Neuron (in vitro differentiated cells): Measurements from ENCODE around the gene MIEN1.
"Not testable (repeated sequence)": the region's sequence is repeated elsewhere in the genome, so short reads cannot be mapped to it uniquely, and the experiment has no call there.

Experiments
- H2AFZ ChIP-seq: one replicate; pipeline ENCODE4 v1.6.1; 2013; ENCODE audit warnings: low read depth, mild to moderate bottlenecking, inconsistent platforms, low read length, moderate library complexity
- H3K27me3 ChIP-seq: one replicate; pipeline ENCODE4 v1.6.1; 2013; ENCODE audit warnings: low read length; ENCODE audit not compliant: insufficient read depth
- H3K36me3 ChIP-seq: one replicate; pipeline ENCODE4 v1.6.1; 2013; ENCODE audit warnings: low read length; ENCODE audit not compliant: insufficient read depth
- H3K4me1 ChIP-seq: one replicate; pipeline ENCODE4 v1.6.1; 2013; ENCODE audit warnings: low read length; ENCODE audit not compliant: insufficient read depth
- H3K4me3 ChIP-seq: 2 replicates; pipeline ENCODE4 v1.5.1; 2013; ENCODE audit warnings: mild to moderate bottlenecking, low read length, moderate library complexity
- H3K9me3 ChIP-seq: one replicate; pipeline ENCODE4 v1.6.1; 2013; ENCODE audit warnings: low read length

MIEN1 gene

GRCh38 chr17:39701012-39701783, 29.1 kb downstream of the MIEN1 start:
- Histone ChIP-seq H2AFZ (no peak overlapping the region), H3K27me3 (no peaks in the 10 kb centered on the region), H3K4me3 (peak overlapping the region; percentile 77), H3K36me3 (peaks cover 6% of the 10 kb centered on the region), H3K4me1 (peaks cover 32% of the 10 kb centered on the region), H3K9me3 (no peaks in the 10 kb centered on the region)

- Histone ChIP-seq H3K9me3 (no peaks in the 10 kb centered on the region), H3K27me3 (no peaks in the 10 kb centered on the region), H3K4me1 (peaks cover 39% of the 10 kb centered on the region), H3K36me3 (peaks cover 6% of the 10 kb centered on the region), H3K4me3 (peak overlapping the region; percentile 77), H2AFZ (peak overlapping the region; percentile 17)
Measured at GRCh38 chr17:39700148-39700987, 30.0 kb downstream of the MIEN1 start.

DNA sequence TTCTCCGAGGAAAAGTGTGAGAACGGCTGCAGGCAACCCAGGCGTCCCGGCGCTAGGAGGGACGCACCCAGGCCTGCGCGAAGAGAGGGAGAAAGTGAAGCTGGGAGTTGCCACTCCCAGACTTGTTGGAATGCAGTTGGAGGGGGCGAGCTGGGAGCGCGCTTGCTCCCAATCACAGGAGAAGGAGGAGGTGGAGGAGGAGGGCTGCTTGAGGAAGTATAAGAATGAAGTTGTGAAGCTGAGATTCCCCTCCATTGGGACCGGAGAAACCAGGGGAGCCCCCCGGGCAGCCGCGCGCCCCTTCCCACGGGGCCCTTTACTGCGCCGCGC, 30.5 kb downstream of the MIEN1 start, which contains the start of gene ERBB2:
TSS of gene ERBB2 (plus strand) at position 247 of the 330 bp plus-strand sequence. CDS start 175 bp downstream, outside the sequence.
- no peaks in the 10 kb centered on the region for H3K9me3 ChIP-seq
- H3K27me3 ChIP-seq, result no peaks in the 10 kb centered on the region
- peak within 1 kb of the TSS; percentile 77 for H3K4me3 ChIP-seq
- H3K4me1 ChIP-seq, result peaks cover 45% of the 10 kb centered on the region
- peaks cover 6% of the 10 kb centered on the region for H3K36me3 ChIP-seq
- peak within 1 kb of the TSS; percentile 17 for H2AFZ ChIP-seq

DNA sequence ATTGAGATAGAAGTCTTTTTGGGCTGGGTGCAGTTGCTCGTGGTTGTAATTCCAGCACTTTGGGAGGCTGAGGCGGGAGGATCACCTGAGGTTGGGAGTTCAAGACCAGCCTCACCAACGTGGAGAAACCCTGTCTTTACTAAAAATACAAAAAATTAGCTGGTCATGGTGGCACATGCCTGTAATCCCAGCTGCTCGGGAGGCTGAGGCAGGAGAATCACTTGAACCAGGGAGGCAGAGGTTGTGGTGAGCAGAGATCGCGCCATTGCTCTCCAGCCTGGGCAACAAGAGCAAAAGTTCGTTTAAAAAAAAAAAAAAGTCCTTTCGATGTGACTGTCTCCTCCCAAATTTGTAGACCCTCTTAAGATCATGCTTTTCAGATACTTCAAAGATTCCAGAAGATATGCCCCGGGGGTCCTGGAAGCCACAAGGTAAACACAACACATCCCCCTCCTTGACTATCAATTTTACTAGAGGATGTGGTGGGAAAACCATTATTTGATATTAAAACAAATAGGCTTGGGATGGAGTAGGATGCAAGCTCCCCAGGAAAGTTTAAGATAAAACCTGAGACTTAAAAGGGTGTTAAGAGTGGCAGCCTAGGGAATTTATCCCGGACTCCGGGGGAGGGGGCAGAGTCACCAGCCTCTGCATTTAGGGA, 31.0 kb downstream of the MIEN1 start:
- not testable (repeated sequence) for H3K9me3 ChIP-seq, H3K27me3 ChIP-seq, H3K36me3 ChIP-seq
- Histone ChIP-seq H2AFZ (peak overlapping the region; percentile 17), H3K4me3 (peak overlapping the region; percentile 77), H3K4me1 (peaks cover 49% of the 10 kb centered on the region)

DNA sequence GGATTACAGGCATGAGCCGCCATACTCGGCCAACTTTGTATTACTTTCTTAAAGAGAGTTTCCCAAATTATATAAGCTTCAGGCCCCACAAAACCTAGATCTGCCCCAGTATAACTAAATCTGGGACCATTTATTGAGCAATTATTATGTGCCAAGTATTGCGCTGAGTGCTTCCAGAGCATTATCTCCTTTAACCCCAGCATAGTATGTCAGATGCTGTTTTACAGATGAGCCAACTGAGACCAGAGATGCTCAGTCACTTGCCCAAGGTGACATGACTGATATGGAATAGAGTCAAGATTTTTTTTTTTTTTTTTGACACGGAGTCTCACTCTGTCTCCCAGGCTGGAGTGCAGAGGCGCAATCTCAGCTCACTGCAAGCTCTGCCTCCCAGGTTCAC, 32.4 kb downstream of the MIEN1 start:
- Histone ChIP-seq H3K4me3 (no peak overlapping the region), H3K4me1 (peaks cover 48% of the 10 kb centered on the region), H3K27me3 (no peaks in the 10 kb centered on the region), H3K36me3 (no peaks in the 10 kb centered on the region), H3K9me3 (no peaks in the 10 kb centered on the region), H2AFZ (no peak overlapping the region)

DNA sequence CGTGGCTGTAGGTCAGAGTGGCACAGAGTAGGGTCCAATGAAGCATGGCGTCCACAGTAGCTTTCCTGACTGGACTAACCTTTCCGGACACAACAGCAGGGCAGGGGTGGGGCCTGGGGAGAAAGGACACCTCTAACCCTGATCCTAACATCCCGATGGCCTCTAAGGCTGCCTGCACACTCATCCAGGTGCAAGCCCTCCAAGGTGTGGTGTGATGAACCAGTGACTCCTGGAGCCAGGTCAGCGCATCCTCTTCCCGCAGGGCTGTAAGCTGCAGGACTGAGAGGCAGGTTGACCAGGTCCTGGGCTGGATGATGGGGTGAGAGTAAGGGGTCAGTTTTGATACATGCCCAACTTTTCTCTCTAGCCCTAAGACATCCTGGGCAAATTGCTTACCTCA, 33.6 kb downstream of the MIEN1 start:
- H2AFZ ChIP-seq, result no peak overlapping the region
- H3K4me3 ChIP-seq, result no peak overlapping the region
- H3K27me3 ChIP-seq, result no peaks in the 10 kb centered on the region
- no peaks in the 10 kb centered on the region for H3K36me3 ChIP-seq
- peaks cover 39% of the 10 kb centered on the region for H3K4me1 ChIP-seq
- no peaks in the 10 kb centered on the region for H3K9me3 ChIP-seq

DNA sequence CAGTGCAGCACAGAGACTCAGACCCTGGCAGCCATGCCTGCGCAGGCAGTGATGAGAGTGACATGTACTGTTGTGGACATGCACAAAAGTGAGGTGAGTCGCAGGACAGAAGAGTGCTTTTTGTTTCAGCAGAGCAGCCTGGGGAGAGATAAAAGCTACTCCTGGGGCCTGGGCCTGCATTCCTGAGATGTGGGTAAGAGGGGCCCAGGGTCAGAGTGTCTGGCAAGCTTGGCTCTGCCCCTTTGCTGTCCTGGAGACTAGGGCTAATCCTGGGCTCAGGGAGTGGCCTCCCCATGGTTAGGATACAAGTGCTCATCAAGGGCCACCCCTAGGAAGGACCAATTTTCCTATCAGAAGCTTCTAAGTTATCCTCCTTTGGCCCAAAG, 35.2 kb downstream of the MIEN1 start:
- Histone ChIP-seq H2AFZ (no peak overlapping the region), H3K4me1 (peaks cover 27% of the 10 kb centered on the region), H3K9me3 (no peaks in the 10 kb centered on the region), H3K4me3 (no peak overlapping the region), H3K36me3 (no peaks in the 10 kb centered on the region), H3K27me3 (no peaks in the 10 kb centered on the region)

- H3K9me3 ChIP-seq, result no peaks in the 10 kb centered on the region
Measured at GRCh38 chr17:39694593-39694992, 35.7 kb downstream of the MIEN1 start.

GRCh38 chr17:39688945-39689344, 41.4 kb downstream of the MIEN1 start:
- Histone ChIP-seq H3K4me1 (peaks cover 15% of the 10 kb centered on the region), H3K36me3 (peaks cover 7% of the 10 kb centered on the region), H3K27me3 (no peaks in the 10 kb centered on the region), H3K4me3 (peak overlapping the region; percentile 93), H3K9me3 (no peaks in the 10 kb centered on the region), H2AFZ (peak overlapping the region; percentile 64)

More at GRCh38 chr17:39694593-39694992, 35.7 kb downstream of the MIEN1 start:
- no peaks in the 10 kb centered on the region for H3K27me3 ChIP-seq
- H2AFZ ChIP-seq, result no peak overlapping the region
- no peak overlapping the region for H3K4me3 ChIP-seq
- no peaks in the 10 kb centered on the region for H3K36me3 ChIP-seq
- peaks cover 27% of the 10 kb centered on the region for H3K4me1 ChIP-seq

DNA sequence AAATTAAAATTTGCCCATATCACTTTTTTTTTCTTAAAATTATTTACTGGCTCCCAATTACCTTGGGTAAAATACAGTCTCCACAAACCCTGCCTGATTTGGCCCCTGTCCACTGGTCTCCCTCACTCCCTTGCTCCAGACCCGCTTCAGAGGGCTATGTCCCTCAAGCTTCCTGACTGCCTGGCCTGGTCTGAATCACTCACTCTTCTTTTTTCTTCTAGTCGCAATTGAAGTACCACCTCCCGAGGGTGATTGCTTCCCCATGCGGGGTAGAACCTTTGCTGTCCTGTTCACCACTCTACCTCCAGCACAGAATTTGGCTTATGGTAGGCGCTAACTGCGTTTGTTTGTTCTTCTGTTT, 41.9 kb downstream of the MIEN1 start:
- peaks cover 7% of the 10 kb centered on the region for H3K36me3 ChIP-seq
- no peaks in the 10 kb centered on the region for H3K9me3 ChIP-seq
- peaks cover 15% of the 10 kb centered on the region for H3K4me1 ChIP-seq
- H3K27me3 ChIP-seq, result no peaks in the 10 kb centered on the region
- H3K4me3 ChIP-seq, result peak overlapping the region; percentile 93
- H2AFZ ChIP-seq, result peak overlapping the region; percentile 64

DNA sequence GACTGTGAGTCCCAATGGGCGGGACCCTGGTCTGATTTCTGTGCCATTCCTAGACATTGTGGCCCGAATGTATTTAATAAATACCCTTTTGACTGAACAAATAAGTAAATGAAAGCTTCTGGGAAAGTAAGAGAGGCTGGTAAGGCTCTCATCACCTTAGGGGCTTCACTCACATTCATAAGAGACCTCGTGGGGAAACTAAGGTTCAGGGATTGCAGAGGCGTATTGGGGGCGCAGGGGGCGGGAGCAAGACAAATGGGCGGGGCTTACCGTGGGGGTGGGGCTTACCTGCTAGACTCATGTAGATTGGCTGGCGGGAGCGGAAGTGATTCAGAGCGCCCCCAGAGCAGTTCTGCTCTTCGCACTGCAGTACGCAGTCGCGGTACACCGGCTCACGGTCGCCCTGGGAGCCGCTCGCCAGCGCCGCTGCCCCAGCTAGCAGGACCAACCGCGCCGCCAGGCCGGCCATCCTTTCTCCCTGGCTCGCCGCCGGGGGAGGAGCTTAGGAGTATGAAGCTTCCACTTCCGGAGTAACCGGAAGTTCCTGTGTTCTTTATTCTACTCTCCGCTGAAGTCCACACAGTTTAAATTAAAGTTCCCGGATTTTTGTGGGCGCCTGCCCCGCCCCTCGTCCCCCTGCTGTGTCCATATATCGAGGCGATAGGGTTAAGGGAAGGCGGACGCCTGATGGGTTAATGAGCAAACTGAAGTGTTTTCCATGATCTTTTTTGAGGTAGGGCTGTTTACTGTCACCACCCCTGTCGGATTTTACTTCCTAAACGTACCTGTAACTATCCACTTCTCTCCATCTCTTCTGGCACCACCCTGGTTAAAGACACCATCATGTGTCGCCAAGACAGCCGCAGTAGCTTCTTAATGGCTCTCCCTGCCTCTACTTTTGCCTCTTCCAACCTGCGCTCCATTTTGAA, 42.5 kb downstream of the MIEN1 start, which contains the start of gene PGAP3:
TSS of gene PGAP3 (minus strand) at position 512 of the 929 bp plus-strand sequence. CDS start at position 469, 43 bp downstream.
- H2AFZ ChIP-seq, result peak within 1 kb of the TSS; percentile 64
- H3K4me3 ChIP-seq, result peak within 1 kb of the TSS; percentile 93
- H3K9me3 ChIP-seq, result no peaks in the 10 kb centered on the region
- H3K27me3 ChIP-seq, result no peaks in the 10 kb centered on the region
- H3K36me3 ChIP-seq, result peaks cover 7% of the 10 kb centered on the region
- peaks cover 15% of the 10 kb centered on the region for H3K4me1 ChIP-seq

GRCh38 chr17:39687101-39687545, 43.2 kb downstream of the MIEN1 start:
- peaks cover 15% of the 10 kb centered on the region for H3K4me1 ChIP-seq
- H3K36me3 ChIP-seq, result peaks cover 7% of the 10 kb centered on the region
- H3K27me3 ChIP-seq, result no peaks in the 10 kb centered on the region
- peak overlapping the region; percentile 64 for H2AFZ ChIP-seq
- H3K4me3 ChIP-seq, result peak overlapping the region; percentile 93
- H3K9me3 ChIP-seq, result no peaks in the 10 kb centered on the region
